ENCODE data around the gene OR1G1. TPM values are rescaled to one million over a fixed set of nuclear protein-coding genes. Genes with fewer than 3 reads are reported as not detected.
"Not testable (repeated sequence)": the region's sequence is repeated elsewhere in the genome, so short reads cannot be mapped to it uniquely, and the experiment has no call there.

OR1G1 gene
- total RNA-seq: not detected
- polyA plus RNA-seq (2013, experiment 1 of 2): not detected
- not detected for polyA plus RNA-seq (2013, experiment 2 of 2)
- total RNA-seq: 0 to 0.07 (median 0) reads per million in 172 experiments

- no peak within 1 kb of the TSS for H3K27ac Mint-ChIP-seq
- Histone ChIP-seq H3K36me3 (ENCODE audit: insufficient read depth, low read length) (no peaks in the 10 kb centered on the region), H3K9me3 (ENCODE audit: control insufficient read depth in 1 of 2, insufficient read depth in 1 of 2, low read length in 2 of 2) (peaks cover 0 to 4% of the 10 kb centered on the region in 2 experiments), H3K27ac (ENCODE audit: low read depth in 1 of 2, low read length in 2 of 2) (no peak within 1 kb of the TSS), H3K4me1 (ENCODE audit: insufficient read depth, low read length) (no peaks in the 10 kb centered on the region), H3K4me3 (ENCODE audit: low read length) (no peak within 1 kb of the TSS), H3K27me3 (ENCODE audit: control insufficient read depth in 1 of 2, insufficient read depth in 2 of 2, low read length in 2 of 2) (peaks cover 3 to 6% of the 10 kb centered on the region in 2 experiments)
- no peaks in the 10 kb centered on the region for H3K36me3 Mint-ChIP-seq (ENCODE audit: low read depth)
- no peak for DNase-seq
- no peak within 1 kb of the TSS for H3K4me3 Mint-ChIP-seq
- H3K27me3 Mint-ChIP-seq: peaks cover 58% of the 10 kb centered on the region
- POLR2A ChIA-PET: no interaction called here
- CTCF ChIA-PET: no interaction called here
- no peak for TF ChIP-seq CTCF (IDR thresholded peaks at IDR 0.05)
- no peaks in the 10 kb centered on the region for H3K9me3 Mint-ChIP-seq
- H3K4me1 Mint-ChIP-seq (ENCODE audit: low read depth): no peaks in the 10 kb centered on the region
- ATAC-seq (ENCODE audit: poor library complexity): no peak
- intact Hi-C loops (cut with DNase I, micrococcal nuclease): no loop called here
These were observed at the start of gene OR1G1 for GRCh38 chr17:3127451-3127850. Gene OR1G1, minus strand, starts transcription at chr17:3127551. Its CDS starts 0 bp downstream, at chr17:3127551.

- TF ChIP-seq CTCF (IDR thresholded peaks at IDR 0.05): no peak
- H3K4me1 ChIP-seq (ENCODE audit: insufficient read depth, low read length): no peaks in the 10 kb centered on the region
- ChIA-PET POLR2A (no interaction called here), CTCF (no interaction called here)
- peaks cover 4 to 9% of the 10 kb centered on the region in 2 experiments for H3K27me3 ChIP-seq (ENCODE audit: control insufficient read depth in 1 of 2, insufficient read depth in 2 of 2, low read length in 2 of 2)
- H3K9me3 Mint-ChIP-seq: peaks cover 8% of the 10 kb centered on the region
- H3K27ac Mint-ChIP-seq: no peak overlapping the region
- no peaks in the 10 kb centered on the region for H3K36me3 Mint-ChIP-seq (ENCODE audit: low read depth)
- DNase-seq: peak in 3 of 14 experiments; percentile 12 to 14 (median 13)
- H3K36me3 ChIP-seq (ENCODE audit: insufficient read depth, low read length): no peaks in the 10 kb centered on the region
- no peak for ATAC-seq (ENCODE audit: poor library complexity)
- H3K4me3 Mint-ChIP-seq: no peak overlapping the region
- peaks cover 37% of the 10 kb centered on the region for H3K27me3 Mint-ChIP-seq
- H3K27ac ChIP-seq (ENCODE audit: low read depth in 1 of 2, low read length in 2 of 2): no peak overlapping the region
- no peak overlapping the region for H3K4me3 ChIP-seq (ENCODE audit: low read length)
- H3K4me1 Mint-ChIP-seq (ENCODE audit: low read depth): no peaks in the 10 kb centered on the region
- peaks cover 12 to 15% of the 10 kb centered on the region in 2 experiments for H3K9me3 ChIP-seq (ENCODE audit: control insufficient read depth in 1 of 2, insufficient read depth in 1 of 2, low read length in 2 of 2)
- intact Hi-C loops (cut with DNase I, micrococcal nuclease): no loop called here
These were observed 40.2 kb upstream of the OR1G1 start for GRCh38 chr17:3167574-3167973.

- ChIA-PET POLR2A (no interaction called here), CTCF (no interaction called here)
- no peak overlapping the region for H3K27ac Mint-ChIP-seq
- H3K27me3 Mint-ChIP-seq: peaks cover 47% of the 10 kb centered on the region
- no peaks in the 10 kb centered on the region for H3K4me1 Mint-ChIP-seq (ENCODE audit: low read depth)
- no peaks in the 10 kb centered on the region for H3K9me3 ChIP-seq (ENCODE audit: control insufficient read depth in 1 of 2, insufficient read depth in 1 of 2, low read length in 2 of 2)
- H3K27me3 ChIP-seq (ENCODE audit: control insufficient read depth in 1 of 2, insufficient read depth in 2 of 2, low read length in 2 of 2): peaks cover 8 to 11% of the 10 kb centered on the region in 2 experiments
- H3K9me3 Mint-ChIP-seq: no peaks in the 10 kb centered on the region
- no peak overlapping the region for H3K27ac ChIP-seq (ENCODE audit: low read depth in 1 of 2, low read length in 2 of 2)
- DNase-seq (no peak), ATAC-seq (ENCODE audit: poor library complexity) (no peak)
- H3K36me3 ChIP-seq (ENCODE audit: insufficient read depth, low read length): no peaks in the 10 kb centered on the region
- H3K4me1 ChIP-seq (ENCODE audit: insufficient read depth, low read length): no peaks in the 10 kb centered on the region
- intact Hi-C loops (cut with DNase I, micrococcal nuclease): no loop called here
- H3K36me3 Mint-ChIP-seq (ENCODE audit: low read depth): no peaks in the 10 kb centered on the region
- H3K4me3 Mint-ChIP-seq: no peak overlapping the region
- no peak overlapping the region for H3K4me3 ChIP-seq (ENCODE audit: low read length)
- TF ChIP-seq CTCF (IDR thresholded peaks at IDR 0.05): no peak
These were observed 29.9 kb upstream of the OR1G1 start for GRCh38 chr17:3157218-3157617.

GRCh38 chr17:3137494-3137893 is 10.1 kb upstream of the OR1G1 start:
- H3K36me3 Mint-ChIP-seq (ENCODE audit: low read depth); H3K4me1 Mint-ChIP-seq (ENCODE audit: low read depth); H3K9me3 ChIP-seq (ENCODE audit: control insufficient read depth in 1 of 2, insufficient read depth in 1 of 2, low read length in 2 of 2): not testable (repeated sequence)

More at GRCh38 chr17:3137494-3137893, 10.1 kb upstream of the OR1G1 start:
- H3K4me3 ChIP-seq (ENCODE audit: low read length); H3K4me1 ChIP-seq (ENCODE audit: insufficient read depth, low read length); H3K9me3 Mint-ChIP-seq; H3K36me3 ChIP-seq (ENCODE audit: insufficient read depth, low read length); CTCF ChIA-PET; H3K27ac Mint-ChIP-seq; DNase-seq; H3K27me3 ChIP-seq (ENCODE audit: control insufficient read depth in 1 of 2, insufficient read depth in 2 of 2, low read length in 2 of 2); intact Hi-C loops (cut with DNase I, micrococcal nuclease); POLR2A ChIA-PET; H3K27ac ChIP-seq (ENCODE audit: low read depth in 1 of 2, low read length in 2 of 2); ATAC-seq (ENCODE audit: poor library complexity); H3K4me3 Mint-ChIP-seq: not testable (repeated sequence)
- H3K27me3 Mint-ChIP-seq: peaks cover 25% of the 10 kb centered on the region

Data from CD4-positive, alpha-beta T cell (primary cell).